Measurements from ENCODE around the gene IL9.
"Not testable (repeated sequence)": the region's sequence is repeated elsewhere in the genome, so short reads cannot be mapped to it uniquely, and the experiment has no call there.

Gene IL9

GRCh38 chr5:135866016-135866415 is 29.6 kb downstream of the IL9 start:
- no peak for DNase-seq

DNA sequence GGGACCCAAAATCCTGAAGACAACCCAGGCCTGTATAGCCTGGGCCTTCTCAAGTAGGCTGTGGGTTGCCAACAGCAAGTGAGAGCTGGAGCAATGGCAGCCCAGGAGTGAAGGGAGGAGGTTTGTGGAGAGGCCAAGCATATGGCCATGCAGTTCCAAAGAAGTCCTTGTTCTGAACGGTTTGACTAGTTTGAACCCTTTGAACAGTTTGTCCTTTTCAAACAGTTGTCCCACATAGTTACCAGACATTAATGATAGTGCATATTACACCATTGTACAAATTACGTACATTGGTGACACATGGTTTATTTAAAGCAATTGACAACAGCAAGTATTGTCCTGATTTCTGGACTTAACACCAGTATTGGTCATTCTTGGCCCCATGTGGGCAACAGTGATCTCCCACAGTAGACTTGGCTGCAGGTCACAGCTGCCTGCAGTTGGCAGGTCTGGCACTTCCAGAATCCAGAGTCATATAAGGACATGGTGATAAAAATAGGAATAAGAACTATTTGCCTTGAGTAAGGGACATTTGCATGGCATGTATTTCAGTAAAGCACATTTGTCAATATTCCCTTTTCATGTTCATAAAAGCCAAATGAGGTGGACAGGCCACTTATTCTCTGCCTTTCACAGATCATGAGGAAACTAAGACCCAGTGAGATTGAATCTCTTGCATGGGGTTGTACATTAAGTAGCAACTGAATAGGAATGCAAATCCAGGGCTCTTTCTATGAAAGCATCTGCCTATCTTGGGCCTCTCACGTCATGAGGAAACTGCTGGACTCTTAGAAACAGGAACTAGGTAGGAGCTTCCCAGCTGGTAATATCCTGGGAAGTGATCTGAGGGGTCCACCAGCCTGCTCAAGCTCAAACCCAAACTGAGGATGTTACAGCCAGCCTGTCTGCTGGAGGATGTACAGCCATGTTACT is 30.9 kb downstream of the IL9 start:
- no peak for DNase-seq

GRCh38 chr5:135862744-135863143 is 32.9 kb downstream of the IL9 start:
- no peak for DNase-seq

DNA sequence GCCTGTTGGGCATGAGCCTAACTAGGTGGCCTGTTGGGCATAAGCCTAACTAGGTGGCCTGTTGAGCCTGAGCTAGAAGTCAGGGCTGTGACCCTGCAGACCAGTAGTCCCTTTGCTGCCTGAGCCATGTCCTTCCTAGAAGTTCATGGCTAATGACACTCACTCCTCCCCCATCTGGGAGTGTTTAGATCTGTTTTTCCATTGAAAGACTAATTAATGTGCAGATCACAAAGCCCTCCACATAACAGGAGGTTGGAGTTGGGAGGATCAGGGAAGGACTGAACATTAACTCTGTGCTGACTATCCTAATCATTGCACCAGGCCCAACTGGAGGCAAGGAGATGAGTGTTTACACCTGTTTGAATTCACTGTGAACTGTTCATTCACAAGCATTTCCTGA is 33.6 kb downstream of the IL9 start:
- no peak for DNase-seq

GRCh38 chr5:135861641-135862040 is 34.0 kb downstream of the IL9 start:
- DNase-seq = no peak

DNA sequence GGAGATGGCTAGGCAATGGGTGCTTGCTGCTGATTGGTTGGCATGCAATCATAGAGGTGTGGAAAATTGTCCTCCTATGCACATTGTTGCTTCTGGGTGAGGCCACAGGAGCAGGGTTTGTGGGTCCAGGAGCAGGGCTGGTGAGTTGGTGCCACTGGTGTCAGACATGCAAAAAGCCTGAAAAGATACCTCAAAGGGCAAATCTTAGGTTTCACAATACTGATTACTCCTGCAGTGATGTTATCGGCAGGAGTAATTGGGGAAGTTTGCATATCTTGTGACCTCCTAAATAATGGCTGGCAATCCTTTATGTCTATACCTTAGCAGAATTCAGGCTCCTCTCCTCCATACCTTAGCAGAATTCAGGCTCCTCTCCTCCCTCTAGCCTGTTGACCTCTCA is 36.0 kb downstream of the IL9 start:
- DNase-seq = no peak

DNA sequence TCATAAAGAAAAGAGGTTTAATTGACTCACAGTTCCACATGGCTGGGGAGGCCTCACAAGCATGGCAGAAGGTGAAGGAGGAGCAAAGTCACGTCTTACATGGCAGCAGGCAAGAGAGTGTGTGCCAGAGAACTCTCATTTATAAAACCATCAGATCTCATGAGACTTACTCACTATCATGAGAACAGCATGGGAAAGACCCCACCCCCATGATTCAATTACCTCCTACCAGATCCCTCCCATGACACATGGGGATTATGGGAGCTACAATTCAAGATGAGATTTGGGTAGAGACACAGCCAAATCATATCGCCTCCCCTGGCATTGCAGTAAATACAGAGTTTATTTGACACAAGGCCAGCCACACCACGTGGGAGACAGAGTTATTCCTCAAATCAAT is 36.5 kb downstream of the IL9 start:
- not testable (repeated sequence) for DNase-seq

GRCh38 chr5:135857630-135858311 is 37.9 kb downstream of the IL9 start:
- no peak for DNase-seq

- no peak for DNase-seq
Measured at GRCh38 chr5:135851915-135852845, 43.5 kb downstream of the IL9 start.

- no peak for DNase-seq
Measured at GRCh38 chr5:135851186-135851914, 44.3 kb downstream of the IL9 start.

DNA sequence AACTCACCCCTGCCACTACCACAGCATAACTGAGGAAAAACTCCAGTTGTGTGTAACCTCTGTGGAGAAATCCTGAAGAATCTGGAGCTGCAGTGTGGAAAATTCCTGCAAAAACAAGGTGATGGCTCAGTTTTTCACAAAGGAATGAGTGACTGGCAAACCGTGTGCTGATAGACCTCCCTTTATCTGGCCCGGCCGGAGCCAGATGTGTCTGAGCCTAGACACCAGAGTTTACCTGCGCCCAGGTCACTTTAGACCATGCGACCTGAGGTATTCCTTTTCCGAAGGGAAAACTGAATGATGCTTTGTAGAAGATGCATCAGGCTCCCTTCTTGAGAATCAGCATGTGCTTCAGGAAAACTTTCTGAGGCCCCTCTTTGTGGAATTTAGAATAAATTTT is 45.0 kb downstream of the IL9 start:
- DNase-seq = no peak

DNA sequence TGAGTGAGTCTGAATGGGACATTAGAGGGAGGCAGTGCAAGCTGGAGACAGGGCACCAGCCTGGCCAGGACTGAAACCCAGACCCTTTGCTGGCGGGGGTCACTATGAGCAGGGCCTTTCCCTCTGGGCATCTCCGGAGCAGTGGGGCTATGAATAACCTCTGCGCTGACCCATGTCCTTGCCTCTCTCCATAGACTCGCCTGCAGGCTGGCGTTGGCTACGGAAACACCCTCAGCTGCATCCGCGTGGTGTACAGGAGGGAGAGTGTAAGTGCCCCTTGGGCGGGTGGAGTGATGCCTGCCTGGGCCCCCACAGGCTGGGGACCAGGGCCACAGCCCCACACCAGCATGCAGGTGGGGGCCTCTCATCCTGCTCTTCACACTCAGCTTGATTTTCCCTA is 45.4 kb downstream of the IL9 start:
- no peak for DNase-seq

DNA sequence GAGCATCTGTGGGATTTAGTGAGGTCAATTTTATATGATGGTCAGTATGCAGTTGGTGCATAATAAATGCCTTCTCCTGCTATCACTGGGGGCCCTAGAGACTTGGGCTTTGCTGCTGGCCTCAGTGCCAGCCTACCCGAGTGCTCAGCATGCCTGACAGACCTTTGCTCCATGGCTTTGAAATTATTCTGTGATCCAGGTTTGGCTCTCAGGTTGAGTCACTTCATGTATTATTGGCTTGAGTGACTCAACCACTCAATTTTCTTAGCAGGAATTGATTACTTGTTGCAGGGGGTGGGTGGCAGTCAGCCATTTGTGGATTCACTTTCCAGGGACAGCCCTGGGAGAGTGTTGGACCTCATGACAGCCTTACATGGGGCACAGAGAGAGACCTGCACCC is 47.7 kb downstream of the IL9 start:
- no peak for DNase-seq

DNA sequence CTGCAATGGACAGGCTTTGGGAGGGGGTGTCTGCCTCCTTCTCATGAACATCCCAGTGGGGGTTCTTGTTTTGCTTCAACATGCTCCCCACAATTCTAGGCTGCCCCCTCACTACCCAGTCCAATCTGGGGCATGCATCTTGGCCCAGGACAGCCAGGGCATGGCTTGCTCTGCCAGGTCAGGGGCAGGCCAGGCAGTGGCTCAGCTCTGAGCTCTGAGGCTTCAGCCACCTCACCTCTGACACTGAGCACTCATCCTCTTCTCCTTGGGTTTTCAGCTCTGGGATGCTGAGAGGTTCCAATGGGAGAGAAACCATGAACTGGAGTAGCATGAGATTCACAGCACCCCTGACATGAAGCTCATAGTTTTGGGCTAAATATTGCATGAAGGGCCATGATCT is 49.3 kb downstream of the IL9 start:
- no peak for DNase-seq

DNA sequence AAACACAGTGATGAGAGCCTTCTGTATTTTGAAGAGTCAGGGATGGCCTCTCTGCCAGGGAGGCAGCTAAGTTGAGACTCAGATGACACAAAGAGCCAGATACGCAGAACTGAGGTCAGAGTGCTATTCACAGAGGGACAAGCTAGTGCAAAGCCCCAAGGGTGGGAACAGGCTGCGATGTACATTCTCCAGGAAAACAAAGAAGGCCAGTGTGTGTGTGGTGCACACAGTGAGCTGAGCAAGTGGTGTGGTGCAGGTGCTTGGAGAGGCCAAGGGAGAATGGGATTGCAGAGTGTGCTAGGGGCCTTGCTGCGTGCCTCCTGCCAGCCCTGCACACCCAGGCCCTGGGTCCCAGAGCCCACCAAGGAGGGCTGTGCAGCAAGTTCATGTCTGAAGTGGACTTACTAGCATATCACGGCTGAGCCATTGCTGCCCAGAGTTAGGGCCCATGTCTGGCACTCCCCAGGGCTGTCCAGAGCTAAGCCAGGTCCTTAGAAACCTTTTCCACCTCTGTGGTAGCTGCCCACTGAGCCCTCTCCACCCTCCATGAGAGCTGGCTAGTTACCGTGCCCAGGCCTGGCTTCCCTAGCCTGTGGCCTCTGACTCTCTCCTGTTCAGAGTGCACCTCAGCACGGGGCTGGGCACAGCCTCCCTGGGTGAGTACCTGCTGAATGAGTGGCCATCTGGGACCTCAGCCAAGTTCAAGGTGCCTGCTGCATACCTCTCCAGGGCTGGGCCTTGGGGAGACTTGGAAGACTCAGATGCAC is 51.9 kb downstream of the IL9 start:
- DNase-seq = no peak

GRCh38 chr5:135842737-135843136 is 52.9 kb downstream of the IL9 start:
- DNase-seq = no peak

Measured in activated CD4-positive, alpha-beta T cell treated with anti-CD3 and anti-CD28 coated beads for 4 hours (primary cell).